HG03565 (cell line): Measurements from ENCODE around the gene CCDC192.

Experiments
- ATAC-seq: cut with Tn5 transposase; IDR thresholded peaks from one replicate; pipeline ENCODE4 v1.9.1; 2021; ENCODE audit warnings: mild to moderate bottlenecking, moderate library complexity; ENCODE audit not compliant: unreplicated experiment

The CCDC192 gene

DNA sequence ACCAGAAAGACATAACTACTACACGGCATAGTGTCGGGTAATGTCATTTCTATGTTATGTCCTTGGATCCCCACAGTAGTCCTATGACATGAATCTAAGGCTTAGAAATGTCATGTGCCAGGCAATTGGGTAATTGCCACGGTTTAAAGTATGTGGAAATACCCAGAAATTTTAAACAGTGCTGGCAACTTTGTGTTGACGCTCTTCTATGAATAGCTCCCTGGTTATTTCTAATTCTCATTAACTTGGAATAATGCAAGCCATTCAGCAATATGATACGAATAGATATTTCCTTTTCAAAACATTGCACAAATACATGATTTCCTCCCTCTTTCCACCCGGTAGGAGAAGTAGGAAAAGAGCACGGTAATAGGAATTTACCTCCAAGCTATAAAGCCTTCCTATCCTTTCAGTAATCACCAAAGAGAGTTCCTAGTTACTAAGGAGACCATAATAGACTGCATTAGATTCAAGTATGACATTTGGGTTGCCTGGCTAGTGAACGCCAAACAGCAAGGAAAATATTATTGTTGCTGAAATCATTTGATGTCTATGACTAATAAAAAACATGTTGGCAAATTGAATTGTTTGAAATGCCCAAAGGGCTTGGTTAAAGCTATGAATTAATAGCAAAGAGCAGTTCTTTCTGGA, 168.4 kb downstream of the CCDC192 start:
- ATAC-seq = no peak

DNA sequence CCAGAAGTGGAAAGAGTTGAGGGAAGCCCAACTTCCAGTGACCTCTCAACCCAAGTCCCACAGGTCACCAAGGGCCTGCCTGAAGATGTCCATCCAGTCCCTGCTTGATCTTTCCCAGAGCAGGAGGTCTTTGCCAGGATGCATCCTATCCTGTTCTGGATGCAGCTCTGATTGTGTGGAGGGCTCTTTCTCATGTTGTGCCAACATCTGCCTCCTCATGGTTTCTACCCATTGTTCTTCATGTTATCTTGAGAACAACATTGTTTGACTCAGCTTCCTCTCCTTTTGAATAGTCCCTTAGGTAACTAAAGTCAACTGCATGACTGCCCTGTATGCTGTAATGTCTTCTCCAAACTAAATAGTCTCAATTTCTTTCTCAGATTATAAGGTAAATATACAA, 169.3 kb downstream of the CCDC192 start:
- ATAC-seq = no peak

DNA sequence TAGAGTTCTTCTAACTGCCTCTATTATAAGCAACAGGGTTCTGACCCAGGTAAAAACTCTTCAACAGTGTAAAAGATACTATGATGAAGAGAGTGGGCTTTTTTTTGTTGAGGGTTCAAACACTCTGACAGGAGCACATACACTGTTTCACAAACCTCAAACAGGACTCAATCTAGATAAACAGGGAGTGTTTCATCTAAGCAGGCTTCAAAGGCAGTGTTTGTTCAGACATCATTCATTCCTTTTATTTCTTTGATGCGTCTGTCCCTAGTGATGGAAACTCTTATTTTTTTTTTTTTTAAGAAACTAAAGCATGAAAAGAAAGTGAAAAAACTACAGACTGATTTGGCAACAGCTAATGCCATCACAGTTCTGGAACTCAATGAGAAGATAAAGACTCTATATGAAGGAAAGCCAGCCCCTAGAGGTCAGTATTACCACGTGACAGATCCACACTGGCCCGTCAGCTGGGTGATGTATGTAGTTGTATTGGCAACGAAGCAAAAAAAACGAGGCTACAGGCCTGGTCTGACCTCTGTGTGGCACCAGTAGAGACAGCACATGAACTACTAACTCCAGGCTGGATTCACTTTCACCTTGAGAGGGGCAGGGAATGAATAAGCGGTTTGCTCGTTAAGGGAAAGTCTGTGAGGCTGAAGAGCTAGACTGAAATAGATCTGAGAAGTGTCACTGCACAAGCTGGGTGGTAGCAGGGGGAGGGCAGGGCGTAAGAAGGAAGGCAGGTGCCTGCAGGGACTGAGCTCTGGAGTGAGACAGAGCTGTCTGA, 172.2 kb downstream of the CCDC192 start:
- peak; percentile 85 for ATAC-seq

DNA sequence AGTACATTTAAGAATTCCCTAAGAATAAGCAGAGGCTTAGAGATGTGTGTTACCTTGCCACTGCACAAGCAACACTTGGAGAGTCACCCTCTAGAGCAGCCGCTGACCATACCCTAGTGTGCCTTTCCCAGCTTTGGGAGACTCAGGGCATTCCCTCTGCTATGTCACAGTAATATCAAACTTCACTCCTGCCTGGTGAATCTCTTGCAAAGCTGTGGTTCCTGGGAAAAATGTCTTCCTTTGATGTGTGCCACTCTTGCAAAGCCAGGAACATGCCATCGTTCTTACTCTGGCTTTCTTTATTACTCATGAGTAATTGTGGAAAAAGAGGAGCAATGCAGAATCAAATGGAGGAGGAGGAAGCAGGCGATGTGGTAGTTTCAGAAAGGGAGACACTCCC, 173.2 kb downstream of the CCDC192 start:
- no peak for ATAC-seq

DNA sequence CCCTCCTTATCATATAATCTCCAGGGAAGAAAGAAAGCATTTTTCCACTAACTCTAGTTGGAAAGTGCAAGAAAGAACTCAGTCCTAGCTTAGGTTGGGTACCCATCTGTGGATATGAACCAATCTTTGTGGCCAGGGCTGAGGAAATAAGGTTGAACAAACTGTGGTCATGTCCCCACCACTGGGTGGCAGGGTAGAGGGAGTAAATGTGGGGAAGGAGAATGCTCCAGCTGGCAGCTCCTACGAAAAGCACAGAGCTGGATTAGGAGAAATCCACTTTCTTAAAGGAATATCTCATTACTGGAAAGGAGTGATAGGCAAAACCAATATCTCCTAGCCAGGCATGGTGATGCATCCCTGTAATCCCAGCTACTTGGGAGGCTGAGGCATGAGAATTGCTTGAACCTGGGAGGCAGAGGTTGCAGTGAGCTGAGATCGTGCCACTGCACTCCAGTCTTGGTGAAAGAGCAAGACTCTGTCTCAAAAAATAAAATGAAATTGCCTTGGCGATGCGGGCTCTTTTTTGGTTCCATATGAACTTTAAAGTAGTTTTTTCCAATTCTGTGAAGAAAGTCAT, 175.1 kb downstream of the CCDC192 start:
- ATAC-seq = no peak

DNA sequence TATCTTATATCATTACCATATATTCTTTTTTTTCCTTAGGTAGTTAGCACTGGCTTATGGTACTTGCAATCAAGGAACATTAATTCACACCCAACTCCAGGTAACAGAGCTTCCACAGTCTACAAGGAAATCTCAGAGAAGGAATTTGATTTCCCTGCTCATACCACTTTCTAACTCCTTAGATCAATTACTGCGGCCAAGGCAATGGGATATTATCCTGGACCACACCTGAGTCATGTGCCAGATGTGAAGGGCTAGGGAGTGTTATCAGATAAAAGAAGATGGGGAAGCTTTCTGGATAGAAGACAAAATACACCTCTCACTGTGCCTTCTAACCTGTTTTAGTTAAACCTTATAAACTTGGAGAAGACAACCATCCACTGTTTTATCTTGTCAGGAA, 181.2 kb downstream of the CCDC192 start:
- no peak for ATAC-seq

DNA sequence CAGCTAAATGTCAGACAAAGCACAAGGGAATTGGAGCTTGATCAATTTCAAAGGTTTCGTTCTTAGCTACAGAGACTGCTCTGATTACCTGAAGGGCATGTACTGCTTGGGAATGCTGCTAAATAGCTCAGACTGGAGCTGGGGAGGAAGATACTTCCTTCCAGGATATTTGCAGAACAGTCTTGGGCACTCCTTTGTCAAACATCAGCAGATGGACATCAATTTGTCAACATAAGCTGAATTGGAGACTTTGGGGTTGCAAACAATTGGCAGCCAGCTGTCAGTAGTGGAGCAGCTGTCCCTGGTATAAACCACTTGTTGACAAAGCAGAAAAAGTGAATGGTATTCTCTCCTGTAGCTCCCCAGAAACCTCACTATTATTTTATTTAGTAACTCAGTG, 182.0 kb downstream of the CCDC192 start:
- ATAC-seq = no peak

DNA sequence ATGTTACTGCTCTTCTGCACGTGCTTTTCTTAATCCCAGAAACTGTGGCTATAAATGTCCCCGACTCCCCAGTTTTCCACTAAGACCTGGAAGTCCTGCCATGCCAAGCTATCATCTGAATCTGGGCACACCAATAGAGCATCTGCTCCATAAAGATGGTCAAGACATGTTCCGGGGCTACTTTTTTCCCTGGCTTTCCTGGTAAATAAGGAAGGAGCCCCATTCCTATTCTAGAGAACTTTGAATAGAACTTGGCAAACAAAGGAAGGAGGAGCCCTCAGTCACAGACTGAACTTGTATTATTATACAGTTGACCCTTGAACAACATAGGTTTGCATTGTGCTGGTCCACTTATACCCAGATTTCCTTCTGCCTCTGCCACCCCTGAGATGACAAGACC, 182.9 kb downstream of the CCDC192 start:
- ATAC-seq = no peak

DNA sequence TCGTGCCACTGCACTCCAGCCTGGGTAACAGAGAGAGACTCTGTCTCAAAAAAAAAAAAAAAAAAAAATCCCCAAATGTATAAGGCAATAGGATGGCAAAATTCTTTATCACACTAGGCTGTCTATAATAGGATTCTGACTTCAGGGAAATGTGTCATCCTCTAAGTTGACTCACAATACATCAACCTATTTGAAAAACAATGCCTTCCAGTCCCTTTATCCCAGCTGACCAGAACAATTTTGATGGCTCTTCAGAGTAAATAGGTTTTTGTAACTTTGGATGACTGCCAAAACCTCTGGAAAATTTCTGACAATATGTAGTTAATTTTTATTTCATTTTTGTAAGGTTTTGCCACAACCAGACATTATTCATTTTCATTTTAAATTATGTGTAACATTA, 184.1 kb downstream of the CCDC192 start:
- ATAC-seq = no peak

DNA sequence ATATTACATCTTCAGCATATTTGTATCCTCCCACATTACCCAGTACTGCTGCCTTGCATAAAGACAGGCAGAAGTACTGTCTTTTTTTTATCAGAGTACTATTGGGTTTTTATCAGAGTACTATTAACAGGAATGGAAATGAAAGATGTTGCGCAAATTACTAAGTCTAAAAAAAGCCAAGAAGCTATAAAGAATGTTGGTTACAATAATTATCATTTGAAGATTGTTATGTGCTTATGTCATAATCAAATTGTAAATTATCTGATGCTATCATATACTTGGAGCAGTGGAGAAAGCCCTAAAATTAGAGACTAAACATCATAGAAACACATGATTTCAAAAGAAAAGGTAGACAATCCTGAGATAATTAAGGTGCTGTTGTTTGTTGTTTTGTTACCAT, 188.8 kb downstream of the CCDC192 start:
- no peak for ATAC-seq

DNA sequence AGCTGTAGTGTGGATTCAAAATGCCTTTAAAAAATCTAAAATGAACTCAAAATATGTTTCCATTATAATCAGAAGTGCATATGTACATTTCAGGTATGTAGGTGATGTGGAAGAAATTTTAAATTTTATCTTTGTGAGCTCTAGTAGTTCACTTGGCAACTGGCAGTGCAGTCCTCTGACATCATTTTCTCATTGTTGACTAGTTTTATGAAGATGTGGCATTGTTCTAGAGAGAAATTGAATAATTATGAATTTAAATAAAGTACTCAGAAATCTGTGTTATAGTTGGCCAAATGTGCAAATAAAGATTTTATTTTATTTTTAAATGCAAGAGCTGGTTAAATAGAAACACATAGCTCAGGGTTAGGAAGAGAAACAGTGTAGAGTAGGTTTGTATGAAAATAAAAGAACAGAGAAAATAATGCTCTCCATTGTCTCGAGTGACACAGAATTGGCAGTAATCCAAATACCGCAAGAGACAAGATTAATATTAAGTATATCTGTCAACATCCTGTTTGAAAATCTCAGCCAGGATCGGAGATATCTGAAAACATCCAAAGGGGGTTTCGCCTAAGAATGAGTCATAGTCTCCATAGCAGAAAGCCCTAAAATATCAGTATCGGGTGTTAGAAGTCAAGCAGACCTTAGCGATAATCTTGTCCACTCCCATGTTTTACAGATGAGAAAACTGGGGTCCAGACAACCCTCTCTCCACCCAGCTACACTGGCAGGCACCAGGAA, 189.4 kb downstream of the CCDC192 start:
- ATAC-seq = no peak

DNA sequence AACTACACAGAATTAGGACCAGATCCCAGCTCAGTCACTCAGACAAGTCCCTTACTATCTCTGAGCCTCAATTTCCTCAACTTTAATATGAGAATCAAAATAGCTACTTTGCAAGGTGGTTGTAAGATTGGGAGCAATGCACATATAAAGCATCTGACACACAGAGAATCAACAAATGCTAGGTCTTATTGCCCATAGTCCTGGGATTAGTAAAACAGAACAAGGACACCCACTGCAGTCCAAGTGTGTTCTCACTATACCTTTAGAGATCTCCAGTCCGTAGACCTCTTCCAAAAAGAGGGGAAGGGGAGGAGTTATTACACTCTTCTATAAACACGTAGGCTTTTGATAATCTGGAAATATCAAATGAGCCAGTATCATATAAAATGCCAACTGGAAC, 190.0 kb downstream of the CCDC192 start:
- no peak for ATAC-seq

DNA sequence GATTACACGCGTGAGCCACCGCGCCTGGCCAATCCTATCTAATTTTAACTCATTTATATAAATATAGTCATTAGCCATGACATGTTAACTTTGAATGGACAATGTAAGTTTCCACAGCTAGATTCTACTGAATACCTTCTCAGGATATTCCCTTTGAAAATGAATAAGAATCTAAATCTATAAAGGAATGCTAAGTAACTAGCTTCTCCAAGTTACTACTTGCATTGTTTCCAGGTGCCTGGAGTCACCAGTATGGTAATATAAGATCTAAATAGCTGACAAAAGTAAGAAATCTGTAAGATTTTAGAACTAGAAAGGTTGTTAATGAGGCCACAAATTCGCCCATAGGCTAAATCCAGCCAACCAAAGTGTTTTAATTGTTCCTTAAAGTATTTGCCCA, 191.3 kb downstream of the CCDC192 start:
- no peak for ATAC-seq

DNA sequence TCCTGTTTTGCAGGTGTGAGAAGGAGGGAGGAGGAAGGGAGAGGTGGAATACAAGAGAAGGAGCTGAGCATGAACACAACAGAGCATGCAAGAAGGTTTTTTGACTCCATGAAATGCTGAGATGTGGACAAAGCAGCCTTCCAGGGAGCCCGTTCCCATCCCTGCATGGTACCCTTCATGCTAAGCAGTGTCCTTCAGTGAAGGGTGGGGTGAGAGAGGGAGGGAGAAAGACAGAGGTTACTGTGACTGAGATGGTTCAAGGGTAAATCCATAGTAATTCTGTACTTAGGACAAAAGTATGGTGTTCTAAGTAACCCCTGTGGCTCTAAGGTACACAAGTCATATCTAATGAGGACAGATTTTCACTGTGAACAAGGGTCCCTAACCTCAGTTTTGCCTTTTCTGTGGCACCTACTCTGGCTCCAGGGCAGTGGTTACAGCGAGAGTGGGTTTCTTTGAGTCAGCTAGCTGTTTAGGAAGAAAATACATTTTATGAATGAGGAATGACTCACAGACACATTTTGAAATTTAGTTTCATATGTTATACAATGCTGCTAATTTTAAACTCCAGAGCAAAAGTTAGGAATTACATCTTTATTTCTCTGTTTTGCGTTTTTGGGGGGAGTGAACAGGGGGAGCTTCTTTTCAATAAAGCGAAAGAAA, 195.5 kb downstream of the CCDC192 start:
- no peak for ATAC-seq

DNA sequence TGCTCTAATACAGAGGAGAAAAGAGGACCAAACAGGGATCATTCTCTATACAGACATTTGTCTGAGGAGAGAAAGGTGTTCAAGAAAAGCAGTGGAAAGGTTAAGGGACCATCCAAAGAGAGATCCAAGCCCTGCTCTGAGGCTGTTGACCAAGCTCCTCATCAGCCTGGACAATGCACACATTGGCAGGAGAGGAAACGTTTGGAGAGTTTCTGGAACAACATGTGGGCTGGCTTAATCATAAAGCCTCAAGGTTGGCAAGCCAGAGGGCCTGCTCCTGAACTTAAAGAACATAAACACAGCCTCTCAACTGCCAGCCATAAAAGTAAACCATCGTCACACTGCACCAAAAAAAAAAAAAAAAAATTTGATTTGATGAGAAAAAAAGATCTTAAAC, 196.0 kb downstream of the CCDC192 start:
- ATAC-seq = no peak

DNA sequence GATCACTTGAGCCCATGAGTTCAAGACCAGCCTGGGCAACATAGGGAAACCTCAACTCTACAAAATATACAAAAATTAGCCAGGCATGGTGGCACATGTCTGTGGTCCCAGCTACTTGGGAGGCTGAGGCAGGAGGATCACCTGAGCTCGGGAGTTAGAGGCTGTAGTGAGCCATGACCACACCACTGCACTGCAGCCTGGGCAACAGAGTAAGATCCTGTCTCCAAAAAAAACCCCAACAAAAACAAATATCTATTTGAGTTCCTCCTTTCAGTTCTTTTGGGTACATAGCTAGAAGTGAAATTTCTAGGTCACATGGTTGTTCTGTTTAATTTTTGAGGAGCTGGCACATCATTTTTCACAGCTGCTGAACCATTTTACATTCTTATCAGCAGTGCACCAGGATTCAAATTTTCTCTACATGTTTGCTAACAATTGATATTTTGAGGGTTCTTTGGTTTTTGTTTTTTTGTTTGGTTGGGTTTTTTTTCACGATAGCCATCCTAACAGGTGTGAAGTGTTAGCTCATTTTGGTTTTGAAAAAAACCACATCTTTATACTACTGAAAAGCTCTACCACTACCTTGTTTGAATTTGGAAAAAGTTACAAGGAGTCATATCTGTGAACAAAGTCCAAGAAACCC, 203.5 kb downstream of the CCDC192 start:
- no peak for ATAC-seq

DNA sequence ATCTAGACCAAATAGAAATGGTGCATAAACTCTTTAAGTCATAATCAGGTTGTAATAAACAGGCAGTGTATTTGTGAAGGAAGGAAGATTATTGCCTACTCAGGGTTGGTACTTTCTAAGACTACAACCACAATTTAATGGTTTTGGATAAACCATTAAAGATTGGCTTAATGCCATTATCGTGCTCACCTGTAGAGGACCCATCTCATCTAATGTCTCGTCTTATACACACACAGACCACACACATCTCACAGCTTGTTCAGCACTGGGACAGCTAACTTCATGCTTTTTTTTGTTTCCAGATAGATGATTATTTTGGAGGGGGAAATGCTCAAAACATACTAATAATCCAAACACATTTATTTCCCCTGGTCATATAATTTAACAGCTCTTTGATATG, 204.7 kb downstream of the CCDC192 start:
- ATAC-seq = no peak

DNA sequence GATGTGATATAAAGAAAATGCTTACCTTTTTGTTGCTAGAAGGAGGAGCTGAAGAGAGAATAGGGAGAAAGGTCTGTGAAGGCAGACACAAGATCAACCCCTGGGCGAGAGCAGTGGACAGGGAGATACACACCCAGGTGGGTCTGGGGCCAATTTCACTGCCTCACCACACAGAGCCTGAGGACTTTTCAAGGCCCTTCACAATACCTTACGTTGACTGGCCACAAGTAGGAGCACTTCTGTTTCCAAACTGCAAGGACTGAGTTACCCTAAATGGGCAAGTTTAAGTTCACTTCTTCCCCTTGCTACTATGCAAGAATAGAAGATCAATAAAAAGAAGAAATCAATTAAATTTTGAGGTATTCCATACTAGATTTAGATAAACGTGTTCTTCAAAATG, 205.9 kb downstream of the CCDC192 start:
- peak; percentile 89 for ATAC-seq

DNA sequence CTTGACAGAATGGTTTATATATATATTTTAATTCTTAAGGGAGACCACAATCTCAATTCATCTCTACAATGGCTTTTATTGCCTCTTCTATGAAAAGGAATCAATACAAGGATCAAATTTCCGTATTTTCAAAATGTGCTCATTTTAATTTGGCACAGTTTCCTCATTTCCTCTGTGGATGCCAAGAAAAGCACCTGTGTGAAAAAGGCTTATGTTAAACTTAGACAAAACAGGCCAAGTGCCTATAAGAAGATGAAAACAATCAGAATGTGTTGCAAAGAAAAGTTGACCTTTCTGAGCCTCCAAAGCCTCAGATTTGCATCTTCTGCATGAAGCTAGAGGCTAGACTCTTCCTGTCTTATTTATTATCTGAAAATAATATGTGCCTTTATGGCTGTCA, 206.6 kb downstream of the CCDC192 start:
- ATAC-seq = no peak

DNA sequence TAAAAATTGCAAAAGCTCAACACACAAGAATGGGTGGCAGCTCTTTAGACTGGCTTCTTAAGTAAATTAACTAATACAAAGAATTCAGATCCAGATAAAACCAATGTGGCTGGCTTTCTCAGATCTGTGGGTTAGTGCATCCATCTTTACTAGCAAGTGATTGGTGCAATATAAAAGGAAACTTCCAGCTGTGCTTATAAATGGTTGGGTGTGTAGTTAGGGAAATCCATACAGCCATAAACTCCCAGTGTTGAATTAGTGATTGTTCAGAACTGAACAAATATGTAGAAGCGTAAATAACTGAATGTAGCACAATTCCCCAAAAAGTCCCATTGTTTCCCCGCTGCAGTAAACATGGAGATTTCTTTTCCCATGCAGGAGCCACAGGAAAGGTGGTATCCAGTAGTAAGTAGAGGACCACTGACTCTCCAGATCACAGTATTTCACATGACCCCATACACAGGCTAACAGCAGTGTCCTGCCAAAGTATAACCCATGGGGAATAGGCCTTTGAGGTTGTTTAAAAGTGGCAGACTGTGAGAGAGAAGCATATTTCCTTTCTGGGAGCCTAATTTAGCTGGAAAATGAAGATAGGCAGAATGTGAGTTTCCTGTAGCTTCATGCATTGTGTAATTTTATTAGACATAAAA, 207.2 kb downstream of the CCDC192 start:
- no peak for ATAC-seq
